ENCODE measurements around the gene HEMK1. TPM values are rescaled to one million over a fixed set of nuclear protein-coding genes. Genes with fewer than 3 reads are reported as not detected.

The HEMK1 gene
- total RNA-seq, 1 donor from 2014 or later, result 13.1 TPM

- Histone ChIP-seq H3K9me3 (no peaks in the 10 kb centered on the region), H3K4me1 (peaks cover 0 to 10% of the 10 kb centered on the region in 2 donors), H3K4me3 (no peak overlapping the region), H3K36me3 (peaks cover 9 to 40% of the 10 kb centered on the region in 2 donors), H3K27me3 (no peaks in the 10 kb centered on the region), H3K27ac (peak overlapping the region; percentile 36 to 51)
- intact Hi-C loops (cut with DNase I), result no loop called here
- DNase-seq (ENCODE audit: low spot score in 2 of 2), result no peak
- no peak for TF ChIP-seq CTCF (IDR thresholded peaks at IDR 0.05)
Measured at GRCh38 chr3:50581459-50581842, 12.1 kb downstream of the HEMK1 start.

GRCh38 chr3:50582083-50582482 lies 12.8 kb downstream of the HEMK1 start:
- H3K27me3 ChIP-seq, result no peaks in the 10 kb centered on the region
- TF ChIP-seq CTCF (IDR thresholded peaks at IDR 0.05), result no peak
- intact Hi-C loops (cut with DNase I), result no loop called here
- DNase-seq (ENCODE audit: low spot score in 2 of 2), result no peak
- no peak overlapping the region for H3K4me3 ChIP-seq
- peaks cover 6 to 36% of the 10 kb centered on the region in 2 donors for H3K36me3 ChIP-seq
- H3K27ac ChIP-seq, result peak overlapping the region; percentile 36 to 51
- H3K9me3 ChIP-seq, result no peaks in the 10 kb centered on the region
- H3K4me1 ChIP-seq, result peaks cover 0 to 10% of the 10 kb centered on the region in 2 donors

GRCh38 chr3:50583897-50584296 lies 14.6 kb downstream of the HEMK1 start:
- no peak overlapping the region for H3K4me3 ChIP-seq
- H3K9me3 ChIP-seq, result no peaks in the 10 kb centered on the region
- no peak for TF ChIP-seq CTCF (IDR thresholded peaks at IDR 0.05)
- peaks cover 0 to 15% of the 10 kb centered on the region in 2 donors for H3K4me1 ChIP-seq
- no peaks in the 10 kb centered on the region for H3K27me3 ChIP-seq
- peak in 1 of 2 donors; percentile 78 for DNase-seq (ENCODE audit: low spot score in 2 of 2)
- H3K27ac ChIP-seq, result peak overlapping the region in 1 of 2 donors; percentile 36
- peaks cover 0 to 18% of the 10 kb centered on the region in 2 donors for H3K36me3 ChIP-seq
- intact Hi-C loops (cut with DNase I), result no loop called here

GRCh38 chr3:50584391-50584790 lies 15.1 kb downstream of the HEMK1 start:
- DNase-seq (ENCODE audit: low spot score in 2 of 2), result no peak
- Histone ChIP-seq H3K4me1 (peaks cover 0 to 15% of the 10 kb centered on the region in 2 donors), H3K9me3 (no peaks in the 10 kb centered on the region), H3K4me3 (no peak overlapping the region), H3K36me3 (peaks cover 0 to 13% of the 10 kb centered on the region in 2 donors), H3K27me3 (no peaks in the 10 kb centered on the region), H3K27ac (no peak overlapping the region)
- TF ChIP-seq CTCF (IDR thresholded peaks at IDR 0.05), result no peak
- intact Hi-C loops (cut with DNase I), result no loop called here

- no peak for DNase-seq (ENCODE audit: low spot score in 2 of 2)
- no peaks in the 10 kb centered on the region for H3K36me3 ChIP-seq
- no peaks in the 10 kb centered on the region for H3K9me3 ChIP-seq
- no peak overlapping the region for H3K4me3 ChIP-seq
- TF ChIP-seq CTCF (IDR thresholded peaks at IDR 0.05), result no peak
- intact Hi-C loops (cut with DNase I), result no loop called here
- H3K27me3 ChIP-seq, result no peaks in the 10 kb centered on the region
- H3K4me1 ChIP-seq, result peaks cover 0 to 15% of the 10 kb centered on the region in 2 donors
- H3K27ac ChIP-seq, result no peak overlapping the region
Measured at GRCh38 chr3:50585919-50586762, 16.8 kb downstream of the HEMK1 start.

Measured in ascending aorta (tissue), 2 donors.